Activated CD8-positive, alpha-beta memory T cell treated with anti-CD3 and anti-CD28 coated beads, Interleukin-2, amount 10 ng/mL, durations not matched to agents 7 days and 5 days (primary cell): ENCODE results near the gene ATP1A2. TPM values are rescaled to one million over a fixed set of nuclear protein-coding genes. Genes with fewer than 3 reads are reported as not detected.

Source experiments
- ATAC-seq: fragments of 150-1000 bp; cut with Tn5 transposase; one replicate; pipeline ENCODE4 v1.10.0; 2021; ENCODE audit warnings: moderate library complexity
- CTCF ChIA-PET: fragments of 350-600 bp; sonication (Branson Sonifier 250); formaldehyde crosslinking; loops from one replicate; lab custom pipeline; 2021; ENCODE audit warnings: antibody characterized with exemption; lab: Charles Lee
- DNase-seq: peaks from one replicate; pipeline ENCODE4 v3.0.0-alpha.2; 2020
- H3K27ac Mint-ChIP-seq: one replicate; pipeline ENCODE4 v1.8.0; 2021; ENCODE audit warnings: mild to moderate bottlenecking, mixed read lengths
- H3K27me3 Mint-ChIP-seq: one replicate; pipeline ENCODE4 v1.8.0; 2021; ENCODE audit warnings: mixed read lengths
- H3K36me3 Mint-ChIP-seq: one replicate; pipeline ENCODE4 v1.8.0; 2021; ENCODE audit warnings: mild to moderate bottlenecking, mixed read lengths
- H3K4me1 Mint-ChIP-seq: one replicate; pipeline ENCODE4 v1.8.0; 2021; ENCODE audit warnings: mixed read lengths
- H3K4me3 Mint-ChIP-seq: one replicate; pipeline ENCODE4 v1.8.0; 2021; ENCODE audit warnings: mild to moderate bottlenecking, moderate library complexity, mixed read lengths
- H3K9me3 Mint-ChIP-seq: one replicate; pipeline ENCODE4 v1.8.0; 2022; ENCODE audit warnings: low read depth, mixed read lengths
- total RNA-seq, 2 experiments: library from RNA; stranded (reverse); gene quantifications; one replicate each; pipeline ENCODE4 v1.2.3, GENCODE V29; 2021

The ATP1A2 gene
- total RNA-seq, 2 experiments from 2014 or later = not detected

GRCh38 chr1:160192234-160192633 lies 76.7 kb downstream of the ATP1A2 start:
- no peaks in the 10 kb centered on the region for H3K36me3 Mint-ChIP-seq
- H3K27me3 Mint-ChIP-seq = no peaks in the 10 kb centered on the region
- no peak overlapping the region for H3K4me3 Mint-ChIP-seq
- ATAC-seq (no peak), DNase-seq (no peak)
- CTCF ChIA-PET = interaction anchor here (1.0 to 5.8 kb wide), 13 partner anchors 18 to 185 kb away, joined by 3 to 64 read pairs (median 6); partner anchors contain the start of gene PEX19
- H3K4me1 Mint-ChIP-seq = no peaks in the 10 kb centered on the region
- H3K27ac Mint-ChIP-seq = no peak overlapping the region
- no peaks in the 10 kb centered on the region for H3K9me3 Mint-ChIP-seq

Other genes with a start within 250 kb of the ATP1A2 start
- 1 to 10 TPM; 1.3 to 1.6 TPM for gene CFAP45, start 215.6 kb upstream of the ATP1A2 start, total RNA-seq
- 100 to 1,000 TPM; 479 to 513 TPM for gene TAGLN2, start 190.3 kb upstream of the ATP1A2 start, total RNA-seq
- gene IGSF9, start 170.1 kb upstream of the ATP1A2 start, total RNA-seq = not detected
- gene SLAMF9, start 161.5 kb upstream of the ATP1A2 start, total RNA-seq = not detected
- 1 to 10 TPM; 5.3 to 5.9 TPM for gene PIGM, start 83.8 kb upstream of the ATP1A2 start, total RNA-seq
- gene KCNJ10, start 45.6 kb upstream of the ATP1A2 start, total RNA-seq = not detected
- not detected for gene KCNJ9, start 34.2 kb upstream of the ATP1A2 start, total RNA-seq
- gene IGSF8, start 17.1 kb upstream of the ATP1A2 start, total RNA-seq = 10 to 100 TPM; 30.9 to 35.0 TPM
- gene ATP1A4, start 35.8 kb downstream of the ATP1A2 start, total RNA-seq = under 1 TPM in 1 of 2 experiments, not detected in 1; 0.40 TPM
- gene CASQ1, start 74.8 kb downstream of the ATP1A2 start, total RNA-seq = under 1 TPM in 1 of 2 experiments, not detected in 1; 0.68 TPM
- gene PEA15, start 89.6 kb downstream of the ATP1A2 start, total RNA-seq = 10 to 100 TPM; 36.0 to 43.2 TPM
- 100 to 1,000 TPM; 115 to 117 TPM for gene DCAF8, start 146.8 kb downstream of the ATP1A2 start, total RNA-seq
- 10 to 100 TPM; 49.4 to 54.4 TPM for gene PEX19, start 169.4 kb downstream of the ATP1A2 start, total RNA-seq
- 100 to 1,000 TPM; 138 to 139 TPM for gene COPA, start 227.5 kb downstream of the ATP1A2 start, total RNA-seq
- gene NCSTN, start 227.6 kb downstream of the ATP1A2 start, total RNA-seq = 10 to 100 TPM; 59.8 to 61.8 TPM